Thoracic aorta (tissue), 2 donors: ENCODE measurements around the gene UGGT1. TPM values are rescaled to one million over a fixed set of nuclear protein-coding genes. Genes with fewer than 3 reads are reported as not detected.

Source experiments
- ATAC-seq: fragments of 150-250 bp; one replicate; pipeline ENCODE4 v1.8.0; 2017; ENCODE audit warnings: low read depth; ENCODE audit not compliant: insufficient number of reproducible peaks, low FRiP score
- DNase-seq: peaks from one replicate; pipeline ENCODE4 v3.0.0-alpha.2; 2020; ENCODE audit warnings: low spot score
- H3K27ac ChIP-seq, 2 donors: fragments of 200-600 bp; sonication (generic); 1 replicate in 1 of 2; 2 replicates in 1 of 2; pipeline ENCODE4 v1.5.1; 2016; ENCODE audit warnings: mild to moderate bottlenecking in 2 of 2, moderate library complexity in 2 of 2
- H3K27me3 ChIP-seq: fragments of 200-600 bp; sonication (generic); replicated peaks from 2 replicates; pipeline ENCODE4 v1.6.0; 2016; ENCODE audit warnings: mild to moderate bottlenecking; ENCODE audit not compliant: insufficient read depth
- H3K36me3 ChIP-seq: fragments of 200-600 bp; sonication (generic); one replicate; pipeline ENCODE4 v1.5.1; 2016
- H3K4me1 ChIP-seq, 2 donors: fragments of 200-600 bp; sonication (generic); 1 replicate in 1 of 2; 2 replicates in 1 of 2; pipeline versions ENCODE4 v1.5.1 to v1.6.0; 2016; ENCODE audit warnings: low read depth in 2 of 2, mild to moderate bottlenecking in 1 of 2; ENCODE audit not compliant: control insufficient read depth in 1 of 2
- H3K4me3 ChIP-seq: fragments of 200-600 bp; sonication (generic); 2 replicates; pipeline ENCODE4 v1.5.1; 2016; ENCODE audit warnings: mild to moderate bottlenecking
- H3K9me3 ChIP-seq: fragments of 200-600 bp; sonication (generic); 2 replicates; pipeline ENCODE4 v1.5.1; 2016
- CTCF ChIP-seq: fragments of 200-600 bp; sonication (generic); IDR thresholded peaks from one replicate; pipeline ENCODE4 v1.5.1; 2019; ENCODE audit warnings: antibody characterized with exemption
- total RNA-seq, 2 donors: library from RNA; depleted of rRNA; stranded (reverse); fragments of >200 nt; gene quantifications; one replicate each; pipeline versions ENCODE4 v1.1.0 to v1.2.3, GENCODE V29; 2016

The UGGT1 gene
- total RNA-seq, 2 donors from 2014 or later: 71.3 to 86.2 TPM

GRCh38 chr2:128090575-128090944 lies 440 bp upstream of the UGGT1 start:
- no peak for TF ChIP-seq CTCF
- no peaks in the 10 kb centered on the region for H3K9me3 ChIP-seq
- H3K4me3 ChIP-seq: peak overlapping the region; percentile 90
- peaks cover 6 to 8% of the 10 kb centered on the region in 2 donors for H3K4me1 ChIP-seq
- DNase-seq (no peak), ATAC-seq (no peak)
- H3K36me3 ChIP-seq: no peaks in the 10 kb centered on the region
- peak overlapping the region; percentile 86 to 91 for H3K27ac ChIP-seq
- H3K27me3 ChIP-seq: no peaks in the 10 kb centered on the region

GRCh38 chr2:128091726-128092080 lies 703 bp downstream of the UGGT1 start:
- Histone ChIP-seq H3K27ac (peak overlapping the region; percentile 86 to 91), H3K9me3 (no peaks in the 10 kb centered on the region), H3K4me1 (peaks cover 6 to 8% of the 10 kb centered on the region in 2 donors), H3K4me3 (peak overlapping the region; percentile 90), H3K36me3 (no peaks in the 10 kb centered on the region), H3K27me3 (no peaks in the 10 kb centered on the region)
- DNase-seq (no peak), ATAC-seq (no peak)
- TF ChIP-seq CTCF: no peak

- Histone ChIP-seq H3K4me3 (no peak overlapping the region), H3K36me3 (no peaks in the 10 kb centered on the region), H3K4me1 (peaks cover 6 to 8% of the 10 kb centered on the region in 2 donors), H3K27me3 (no peaks in the 10 kb centered on the region), H3K27ac (no peak overlapping the region), H3K9me3 (no peaks in the 10 kb centered on the region)
- ATAC-seq: no peak
- TF ChIP-seq CTCF: no peak
- no peak for DNase-seq
These were observed 1.7 kb downstream of the UGGT1 start for GRCh38 chr2:128092656-128093055.

- TF ChIP-seq CTCF: no peak
- no peaks in the 10 kb centered on the region for H3K9me3 ChIP-seq
- DNase-seq (no peak), ATAC-seq (no peak)
- H3K4me1 ChIP-seq: peaks cover 6 to 8% of the 10 kb centered on the region in 2 donors
- H3K4me3 ChIP-seq: no peak overlapping the region
- H3K27me3 ChIP-seq: no peaks in the 10 kb centered on the region
- H3K36me3 ChIP-seq: peaks cover 7% of the 10 kb centered on the region
- H3K27ac ChIP-seq: no peak overlapping the region
These were observed 2.8 kb downstream of the UGGT1 start for GRCh38 chr2:128093762-128094161.

GRCh38 chr2:128095201-128095600 lies 4.2 kb downstream of the UGGT1 start:
- no peak for TF ChIP-seq CTCF
- Histone ChIP-seq H3K27me3 (no peaks in the 10 kb centered on the region), H3K36me3 (peaks cover 10% of the 10 kb centered on the region), H3K9me3 (no peaks in the 10 kb centered on the region), H3K4me3 (no peak overlapping the region), H3K27ac (no peak overlapping the region), H3K4me1 (peaks cover 6 to 8% of the 10 kb centered on the region in 2 donors)
- no peak for DNase-seq
- ATAC-seq: no peak
